Stimulated activated CD4-positive, alpha-beta T cell treated with anti-CD3 and anti-CD28 coated beads, Interleukin-1b, Interleukin-23, amount 100 ng/mL, for 1 hour (primary cell): Measurements from ENCODE around the gene GGT1.
"Not testable (repeated sequence)": the region's sequence is repeated elsewhere in the genome, so short reads cannot be mapped to it uniquely, and the experiment has no call there.

ENCODE experiments used
- DNase-seq, 2 donors: peaks; one replicate each; pipeline ENCODE4 v3.0.0-alpha.2; 2020; ENCODE audit warnings: low read depth in 2 of 2

Gene GGT1

GRCh38 chr22:24599958-24600715 lies 2.9 kb upstream of the GGT1 start:
- not testable (repeated sequence) for DNase-seq

GRCh38 chr22:24601217-24602104 lies 1.5 kb upstream of the GGT1 start:
- no peak for DNase-seq

- DNase-seq: not testable (repeated sequence)
Observed at GRCh38 chr22:24602105-24602749, 766 bp upstream of the GGT1 start.

- not testable (repeated sequence) for DNase-seq
Observed at GRCh38 chr22:24603770-24604629, 1.0 kb downstream of the GGT1 start.

GRCh38 chr22:24606340-24606739 lies 3.3 kb downstream of the GGT1 start:
- not testable (repeated sequence) for DNase-seq

- DNase-seq: peak; percentile 20 to 38
Observed at GRCh38 chr22:24607429-24607983, 4.5 kb downstream of the GGT1 start.

- not testable (repeated sequence) for DNase-seq
Observed at GRCh38 chr22:24608327-24608726, 5.3 kb downstream of the GGT1 start.

- DNase-seq: not testable (repeated sequence)
Observed at GRCh38 chr22:24609888-24610287, 6.9 kb downstream of the GGT1 start.

- DNase-seq: not testable (repeated sequence)
Observed at GRCh38 chr22:24614794-24615193, 11.8 kb downstream of the GGT1 start.

- not testable (repeated sequence) for DNase-seq
Observed at GRCh38 chr22:24621244-24621643, 18.3 kb downstream of the GGT1 start.

GRCh38 chr22:24622596-24622995 lies 19.6 kb downstream of the GGT1 start:
- DNase-seq: not testable (repeated sequence)

- DNase-seq: not testable (repeated sequence)
Observed at GRCh38 chr22:24627911-24628310, 24.9 kb downstream of the GGT1 start.

- DNase-seq: not testable (repeated sequence)
Observed at GRCh38 chr22:24629069-24629468, 26.1 kb downstream of the GGT1 start.

- not testable (repeated sequence) for DNase-seq
Observed at GRCh38 chr22:24630812-24631427, 27.9 kb downstream of the GGT1 start.

GRCh38 chr22:24631430-24632122 lies 28.6 kb downstream of the GGT1 start:
- DNase-seq: not testable (repeated sequence)

GRCh38 chr22:24632642-24633041 lies 29.6 kb downstream of the GGT1 start:
- DNase-seq: not testable (repeated sequence)

GRCh38 chr22:24633231-24634023 lies 30.4 kb downstream of the GGT1 start:
- not testable (repeated sequence) for DNase-seq

- not testable (repeated sequence) for DNase-seq
Observed at GRCh38 chr22:24634776-24635389, 31.9 kb downstream of the GGT1 start.
